ENCODE data around the gene TMEM184B. TPM values are rescaled to one million over a fixed set of nuclear protein-coding genes. Genes with fewer than 3 reads are reported as not detected.

The TMEM184B gene
- total and polyA plus RNA-seq, 2 experiments from 2014 or later = 42.2 to 95.1 TPM

GRCh38 chr22:38212442-38212841, 60.4 kb downstream of the TMEM184B start:
- peaks cover 24% of the 10 kb centered on the region for H3K27me3 Mint-ChIP-seq (ENCODE audit: insufficient read depth, low read depth, poor library complexity)
- H2AFZ ChIP-seq = no peak overlapping the region
- H3K36me3 ChIP-seq (ENCODE audit: insufficient read depth) = no peaks in the 10 kb centered on the region
- no peaks in the 10 kb centered on the region for H3K9me2 ChIP-seq (ENCODE audit: insufficient read depth)
- peaks cover 7% of the 10 kb centered on the region; the same call in 1 of the 2 replicates for H3K4me1 ChIP-seq (ENCODE audit: insufficient read depth)
- H3K27me3 ChIP-seq (ENCODE audit: insufficient read depth) = peaks cover 22% of the 10 kb centered on the region
- no peak overlapping the region for H3K4me3 ChIP-seq
- H3K36me3 Mint-ChIP-seq (ENCODE audit: low read depth) = peaks cover 5% of the 10 kb centered on the region
- H3F3A ChIP-seq (replicated peaks; ENCODE audit: low read depth) = 0 out of 2 replicates have a peak, but pooled peaks cover 11% of the 10 kb centered on the region
- ATAC-seq (peak; percentile 3; the same call in 1 of the 3 replicates), DNase-seq (ENCODE audit: low spot score) (no peak)
- peaks cover 7% of the 10 kb centered on the region; the same call in 1 of the 2 replicates for H4K20me1 ChIP-seq (replicated peaks; ENCODE audit: insufficient read depth)
- H3K4me3 Mint-ChIP-seq = no peak overlapping the region
- TF ChIP-seq, protein P1, sequence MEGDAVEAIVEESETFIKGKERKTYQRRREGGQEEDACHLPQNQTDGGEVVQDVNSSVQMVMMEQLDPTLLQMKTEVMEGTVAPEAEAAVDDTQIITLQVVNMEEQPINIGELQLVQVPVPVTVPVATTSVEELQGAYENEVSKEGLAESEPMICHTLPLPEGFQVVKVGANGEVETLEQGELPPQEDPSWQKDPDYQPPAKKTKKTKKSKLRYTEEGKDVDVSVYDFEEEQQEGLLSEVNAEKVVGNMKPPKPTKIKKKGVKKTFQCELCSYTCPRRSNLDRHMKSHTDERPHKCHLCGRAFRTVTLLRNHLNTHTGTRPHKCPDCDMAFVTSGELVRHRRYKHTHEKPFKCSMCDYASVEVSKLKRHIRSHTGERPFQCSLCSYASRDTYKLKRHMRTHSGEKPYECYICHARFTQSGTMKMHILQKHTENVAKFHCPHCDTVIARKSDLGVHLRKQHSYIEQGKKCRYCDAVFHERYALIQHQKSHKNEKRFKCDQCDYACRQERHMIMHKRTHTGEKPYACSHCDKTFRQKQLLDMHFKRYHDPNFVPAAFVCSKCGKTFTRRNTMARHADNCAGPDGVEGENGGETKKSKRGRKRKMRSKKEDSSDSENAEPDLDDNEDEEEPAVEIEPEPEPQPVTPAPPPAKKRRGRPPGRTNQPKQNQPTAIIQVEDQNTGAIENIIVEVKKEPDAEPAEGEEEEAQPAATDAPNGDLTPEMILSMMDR (conservative IDR thresholded peaks at IDR 0.05; ENCODE audit: low read depth in 2 of 2) = no peak
- TF ChIP-seq EZH2phosphoT487 (IDR thresholded peaks at IDR 0.05; ENCODE audit: unreplicated experiment) (no peak), CREB1 (CRISPR knock-in tag; IDR thresholded peaks at IDR 0.05; ENCODE audit: low read depth) (no peak), ZNF462 (CRISPR knock-in tag; IDR thresholded peaks at IDR 0.05) (no peak), JUNB (IDR thresholded peaks at IDR 0.05; ENCODE audit: unreplicated experiment) (no peak), ZNF114 (CRISPR knock-in tag; IDR thresholded peaks at IDR 0.05) (no peak), EZH2 (IDR thresholded peaks at IDR 0.05; ENCODE audit: low read depth, unreplicated experiment) (no peak), STAT1 (IDR thresholded peaks at IDR 0.05; ENCODE audit: unreplicated experiment) (no peak)
- TF ChIP-seq, protein P2, sequence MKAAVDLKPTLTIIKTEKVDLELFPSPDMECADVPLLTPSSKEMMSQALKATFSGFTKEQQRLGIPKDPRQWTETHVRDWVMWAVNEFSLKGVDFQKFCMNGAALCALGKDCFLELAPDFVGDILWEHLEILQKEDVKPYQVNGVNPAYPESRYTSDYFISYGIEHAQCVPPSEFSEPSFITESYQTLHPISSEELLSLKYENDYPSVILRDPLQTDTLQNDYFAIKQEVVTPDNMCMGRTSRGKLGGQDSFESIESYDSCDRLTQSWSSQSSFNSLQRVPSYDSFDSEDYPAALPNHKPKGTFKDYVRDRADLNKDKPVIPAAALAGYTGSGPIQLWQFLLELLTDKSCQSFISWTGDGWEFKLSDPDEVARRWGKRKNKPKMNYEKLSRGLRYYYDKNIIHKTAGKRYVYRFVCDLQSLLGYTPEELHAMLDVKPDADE (IDR thresholded peaks at IDR 0.05) = no peak
- H3K4me2 ChIP-seq = no peak overlapping the region
- H3K4me1 Mint-ChIP-seq = peaks cover 16% of the 10 kb centered on the region
- no peak overlapping the region for H3K27ac Mint-ChIP-seq
- no peaks in the 10 kb centered on the region for H3K79me2 ChIP-seq (replicated peaks; ENCODE audit: insufficient read depth)
- H3K9me3 Mint-ChIP-seq = peaks cover 3% of the 10 kb centered on the region; the same call in 1 of the 3 replicates
- H3K27ac ChIP-seq (ENCODE audit: low read depth) = no peak overlapping the region

Data from GM23338 (cell line).